Ovary (tissue), 9 donors: ENCODE data around the gene LMNTD2. TPM values are rescaled to one million over a fixed set of nuclear protein-coding genes. Genes with fewer than 3 reads are reported as not detected.
A peak's percentile ranks its signal among the peaks of the same experiment; 100 is the strongest.

Experiments used
- DNase-seq, 5 donors: peaks; one replicate each; pipeline ENCODE4 v3.0.0-alpha.2; 2019 to 2020
- H3K27ac ChIP-seq, 2 donors: fragments of 200-600 bp; one replicate each; pipeline versions ENCODE4 v1.5.1 to v1.8.0; 2019 to 2022
- H3K27me3 ChIP-seq: fragments of 200-600 bp; one replicate; pipeline ENCODE4 v1.8.0; 2022
- H3K36me3 ChIP-seq: fragments of 200-600 bp; sonication (generic); one replicate; pipeline ENCODE4 v1.5.1; 2019
- H3K4me1 ChIP-seq: one replicate; pipeline ENCODE4 v1.8.1; 2013; ENCODE audit warnings: mild to moderate bottlenecking, moderate library complexity; ENCODE audit not compliant: insufficient read depth
- H3K4me3 ChIP-seq: fragments of 200-600 bp; sonication (generic); one replicate; pipeline ENCODE4 v1.5.1; 2017
- H3K9me3 ChIP-seq, 2 donors: fragments of 200-600 bp in 1 of 2; sonication (generic) in 1 of 2; one replicate each; pipeline versions ENCODE4 v1.5.1 to v1.8.1; 2013 to 2019; ENCODE audit warnings: mild to moderate bottlenecking in 1 of 2, moderate library complexity in 1 of 2
- EP300 ChIP-seq: sonication (generic); formaldehyde crosslinking; IDR thresholded peaks from one replicate; pipeline ENCODE4 v1.6.1; 2017; ENCODE audit warnings: antibody characterized with exemption
- POLR2A ChIP-seq: fragments of 450-650 bp; IDR thresholded peaks from one replicate; pipeline ENCODE4 v1.6.1; 2017; ENCODE audit warnings: antibody characterized with exemption, mild to moderate bottlenecking, moderate library complexity
- WGBS, 3 donors: extraction: QIAGEN DNeasy Blood & Tissue Kit in 1 of 3; methylation state at CpG; one replicate each; pipeline versions ENCODE4 v1.1.5 to v1.1.7; 2013 to 2017; 5-methylcytosine and 5-hydroxymethylcytosine counted together
- intact Hi-C, 4 donors: fragments of 100-400 bp; cut with DNase I; formaldehyde crosslinking; loops; one replicate each; pipeline versions ENCODE4 v1.11.0 to v1.15.1; 2022 to 2023
- polyA plus RNA-seq, 2 donors: library from polyadenylated mRNA; stranded (reverse); fragments of 200-250 nt in 1 of 2; fragments of 350-450 nt in 1 of 2; fragmentation: Illumina TruSeq in 1 of 2; extraction: RNeasy Lipid Tissue Mini Kit (QIAGEN cat#74804) in 1 of 2; gene quantifications; one replicate each; pipeline ENCODE4 v1.2.3, GENCODE V29; 2013 to 2014
- total RNA-seq, 7 donors: library from RNA; depleted of rRNA in 2 of 7; stranded (reverse); fragments of >200 nt in 2 of 7; fragmentation: NEBNext Ultra II Directional in 3 of 7; extraction: Animal tissue kit (Norgen Biotek cat#: 25700) in 3 of 7; gene quantifications; one replicate each; pipeline versions ENCODE4 v1.1.0 to v1.2.4, GENCODE V29; 2016 to 2023
- TF ChIP-seq, protein P1 (sequence below), 3 donors: fragments of 450-650 bp in 2 of 3; fragments of 200-600 bp in 1 of 3; IDR thresholded peaks; one replicate each; pipeline versions ENCODE4 v1.5.1 to v1.8.0; 2016 to 2022; ENCODE audit warnings: antibody characterized with exemption in 3 of 3, mild to moderate bottlenecking in 1 of 3
- donor health status: DM: no; HTN: no; CAD: no; lungs with moderate emphysema.
- donor health status: DM: no; HTN: no; CAD: no.
- donor health status: Bipolar disorder and iron deficiency.
- donor health status: DM: yes; HTN: yes; CAD: no.
- donor health status: DM: no; HTN: no; CAD: no.
- donor health status: DM: yes; HTN: yes; CAD: no.

Gene LMNTD2
- total and polyA plus RNA-seq, 9 donors: 0.70 to 7.6 (median 1.2) TPM; not detected in 1

DNA sequence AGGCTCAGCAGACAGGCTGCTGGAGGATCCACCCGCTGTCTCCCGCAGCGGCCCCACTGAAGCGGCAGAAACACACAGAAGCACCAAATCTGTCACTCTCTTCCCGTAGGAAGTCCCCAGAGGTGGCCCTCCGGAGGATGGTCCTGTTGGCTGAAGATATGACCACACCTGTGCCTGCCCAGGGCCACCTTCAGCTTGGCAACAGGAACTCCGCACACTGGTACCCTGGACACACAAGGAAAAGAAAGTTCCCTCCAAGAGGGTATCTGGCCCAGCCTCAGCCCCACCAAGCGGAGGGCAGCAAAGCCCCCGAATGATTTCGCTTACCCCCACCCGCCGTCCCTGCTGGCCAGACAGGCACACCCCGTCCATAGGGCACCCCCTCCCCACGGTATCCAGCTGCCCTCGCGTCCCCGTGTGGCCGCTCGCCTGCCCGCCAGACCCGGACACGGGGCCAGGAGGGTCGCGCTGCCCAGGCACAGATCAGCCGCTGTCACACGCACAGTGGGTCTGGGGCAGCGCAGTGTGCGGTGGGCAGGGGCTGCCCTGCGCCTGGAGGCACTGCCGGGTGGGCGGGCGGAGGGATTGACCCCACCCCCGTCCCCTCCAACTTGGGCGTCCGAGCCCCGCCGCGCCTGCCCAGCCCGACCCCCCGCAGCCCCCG lies 7.2 kb upstream of the LMNTD2 start:
- H3K4me3 ChIP-seq: peak overlapping the region; percentile 57
- no peak for TF ChIP-seq POLR2A
- TF ChIP-seq, protein P1, sequence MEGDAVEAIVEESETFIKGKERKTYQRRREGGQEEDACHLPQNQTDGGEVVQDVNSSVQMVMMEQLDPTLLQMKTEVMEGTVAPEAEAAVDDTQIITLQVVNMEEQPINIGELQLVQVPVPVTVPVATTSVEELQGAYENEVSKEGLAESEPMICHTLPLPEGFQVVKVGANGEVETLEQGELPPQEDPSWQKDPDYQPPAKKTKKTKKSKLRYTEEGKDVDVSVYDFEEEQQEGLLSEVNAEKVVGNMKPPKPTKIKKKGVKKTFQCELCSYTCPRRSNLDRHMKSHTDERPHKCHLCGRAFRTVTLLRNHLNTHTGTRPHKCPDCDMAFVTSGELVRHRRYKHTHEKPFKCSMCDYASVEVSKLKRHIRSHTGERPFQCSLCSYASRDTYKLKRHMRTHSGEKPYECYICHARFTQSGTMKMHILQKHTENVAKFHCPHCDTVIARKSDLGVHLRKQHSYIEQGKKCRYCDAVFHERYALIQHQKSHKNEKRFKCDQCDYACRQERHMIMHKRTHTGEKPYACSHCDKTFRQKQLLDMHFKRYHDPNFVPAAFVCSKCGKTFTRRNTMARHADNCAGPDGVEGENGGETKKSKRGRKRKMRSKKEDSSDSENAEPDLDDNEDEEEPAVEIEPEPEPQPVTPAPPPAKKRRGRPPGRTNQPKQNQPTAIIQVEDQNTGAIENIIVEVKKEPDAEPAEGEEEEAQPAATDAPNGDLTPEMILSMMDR (IDR thresholded peaks at IDR 0.05): no peak
- no peak for TF ChIP-seq EP300
- intact Hi-C loops: no loop called here
- 19 to 35% (median 23%) methylated on average over 28 to 41 of the region's 41 CpGs for WGBS, 3 donors
- peak overlapping the region; percentile 56 to 84 for H3K27ac ChIP-seq
- no peaks in the 10 kb centered on the region for H3K27me3 ChIP-seq
- H3K36me3 ChIP-seq: no peaks in the 10 kb centered on the region
- no peaks in the 10 kb centered on the region for H3K9me3 ChIP-seq
- no peak for DNase-seq
- H3K4me1 ChIP-seq: peaks cover 2% of the 10 kb centered on the region

DNA sequence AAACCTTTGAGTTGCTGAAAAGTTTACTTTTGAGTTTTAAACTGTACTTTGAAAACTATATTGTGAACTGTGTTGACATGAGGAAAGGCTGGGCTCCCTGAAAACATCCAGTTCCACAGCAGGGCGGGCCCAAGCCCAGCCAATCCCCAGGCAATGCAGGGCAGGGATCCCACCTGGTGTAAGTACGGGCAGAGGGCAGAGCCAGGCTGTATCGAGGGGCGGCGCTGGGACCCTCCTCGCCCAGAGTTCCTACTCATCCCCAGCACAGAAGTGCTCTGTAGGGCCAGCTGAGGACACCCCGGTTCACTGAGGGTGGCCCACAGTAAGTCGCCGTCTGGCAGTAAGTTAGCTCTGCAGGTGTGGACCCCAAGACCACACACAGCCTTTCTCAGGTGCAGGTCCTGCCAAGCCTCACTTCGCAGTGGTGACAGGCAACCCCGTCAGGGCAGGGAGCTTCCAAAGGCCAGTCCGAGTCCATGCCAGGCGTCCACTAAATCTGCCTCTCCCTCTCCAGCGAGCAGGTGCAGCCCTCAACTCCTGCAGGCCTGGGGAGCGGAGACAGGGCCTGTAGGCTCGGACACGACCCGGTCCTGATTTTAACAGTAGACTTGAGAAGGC lies 6.6 kb upstream of the LMNTD2 start:
- no peak overlapping the region for H3K4me3 ChIP-seq
- no peaks in the 10 kb centered on the region for H3K9me3 ChIP-seq
- DNase-seq: peak in 3 of 5 donors; percentile 49 to 56 (median 54)
- peak overlapping the region in 1 of 2 donors; percentile 84 for H3K27ac ChIP-seq
- TF ChIP-seq, protein P1 (IDR thresholded peaks at IDR 0.05): no peak
- TF ChIP-seq POLR2A: no peak
- no peak for TF ChIP-seq EP300
- intact Hi-C loops: no loop called here
- no peaks in the 10 kb centered on the region for H3K27me3 ChIP-seq
- WGBS, 3 donors: 89 to 92% (median 89%) methylated on average over 16 to 18 of the region's 18 CpGs
- H3K4me1 ChIP-seq: peaks cover 2% of the 10 kb centered on the region
- H3K36me3 ChIP-seq: no peaks in the 10 kb centered on the region

DNA sequence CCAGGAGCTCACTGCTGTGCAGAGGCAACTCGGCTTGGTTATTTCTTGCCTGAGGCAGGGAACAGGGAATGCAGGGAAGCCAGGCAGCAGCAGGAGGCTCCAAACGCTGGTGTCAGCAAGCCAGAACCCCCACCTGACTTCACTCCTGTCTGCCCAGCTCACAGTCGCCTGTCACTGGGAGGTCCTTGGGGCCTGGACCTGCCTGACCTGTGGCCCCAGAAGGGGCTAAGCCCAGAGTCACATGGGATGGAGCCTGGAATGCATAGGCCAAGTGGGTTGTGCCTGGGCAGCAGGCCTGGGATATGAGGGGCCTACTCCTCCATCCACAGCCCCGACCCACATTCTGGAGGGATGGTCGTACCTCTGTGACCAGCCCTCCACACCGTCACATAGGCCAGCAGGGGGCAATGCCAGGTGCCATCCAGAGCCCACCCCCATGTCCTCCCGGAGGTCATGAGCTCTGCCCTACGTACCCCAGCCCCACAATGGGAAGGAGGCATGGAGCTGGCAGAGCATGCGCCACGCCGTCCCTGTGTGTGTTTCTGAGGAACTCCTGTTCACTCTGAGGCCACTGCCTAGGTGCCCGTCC lies 5.5 kb upstream of the LMNTD2 start:
- peak in 2 of 5 donors; percentile 38 to 48 for DNase-seq
- WGBS, 3 donors: 83 to 86% (median 84%) methylated on average over 12 of the region's 12 CpGs
- Histone ChIP-seq H3K9me3 (no peaks in the 10 kb centered on the region), H3K27me3 (no peaks in the 10 kb centered on the region), H3K36me3 (no peaks in the 10 kb centered on the region), H3K4me3 (no peak overlapping the region), H3K4me1 (peaks cover 6% of the 10 kb centered on the region), H3K27ac (no peak overlapping the region)
- intact Hi-C loops: no loop called here
- no peak for TF ChIP-seq EP300
- TF ChIP-seq POLR2A: no peak
- TF ChIP-seq, protein P1 (IDR thresholded peaks at IDR 0.05): no peak

DNA sequence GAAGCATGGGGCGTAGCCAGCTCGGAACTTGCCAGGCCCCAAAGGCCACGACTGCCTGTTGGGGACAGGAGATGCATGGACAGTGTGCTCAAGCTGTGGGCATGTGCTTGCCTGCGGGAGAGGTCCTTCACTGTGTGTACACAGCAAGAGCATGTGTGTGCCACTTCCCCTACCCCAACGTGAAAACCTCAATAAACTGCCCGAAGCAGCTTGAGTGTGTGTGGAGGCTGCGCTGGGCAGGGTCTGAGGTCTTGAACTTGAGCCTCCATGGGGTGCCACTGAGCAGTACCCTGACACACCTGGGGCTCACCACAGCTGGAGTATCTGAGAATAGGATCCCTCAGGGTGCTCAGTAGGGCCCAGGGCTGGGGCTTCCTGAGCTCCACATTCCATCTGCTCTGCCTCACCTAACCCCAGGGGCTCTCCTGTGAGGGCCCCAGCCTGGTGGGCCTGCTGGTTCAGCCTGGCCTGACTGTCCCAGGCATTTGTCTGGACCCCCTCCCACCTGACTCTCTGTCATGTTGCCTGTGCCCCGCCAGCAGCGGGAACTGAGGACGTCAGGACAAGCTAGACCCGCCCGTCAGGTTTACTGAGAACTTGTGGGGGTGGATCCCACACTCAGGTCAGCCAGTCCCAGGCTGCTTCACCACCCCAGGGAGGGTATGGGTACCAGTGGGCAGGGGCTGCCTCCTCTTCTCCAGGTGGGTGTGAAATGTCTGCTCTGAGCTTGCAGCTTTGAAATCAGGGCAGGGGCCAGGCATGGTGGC lies 3.5 kb upstream of the LMNTD2 start:
- Histone ChIP-seq H3K4me3 (no peak overlapping the region), H3K36me3 (no peaks in the 10 kb centered on the region), H3K9me3 (no peaks in the 10 kb centered on the region), H3K27ac (no peak overlapping the region), H3K27me3 (no peaks in the 10 kb centered on the region), H3K4me1 (peaks cover 8% of the 10 kb centered on the region)
- intact Hi-C loops: loop anchor here in 1 of 4 donors (5.0 kb wide), 1 partner anchor 1263 kb away; no protein-coding TSS in a partner anchor
- TF ChIP-seq EP300: no peak
- no peak for TF ChIP-seq POLR2A
- TF ChIP-seq, protein P1 (IDR thresholded peaks at IDR 0.05): no peak
- DNase-seq: peak in 2 of 5 donors; percentile 36 to 37
- WGBS, 3 donors: 81 to 87% (median 86%) methylated on average over 11 to 12 of the region's 12 CpGs
